Measurements from ENCODE around the gene SLC15A2.

DNA sequence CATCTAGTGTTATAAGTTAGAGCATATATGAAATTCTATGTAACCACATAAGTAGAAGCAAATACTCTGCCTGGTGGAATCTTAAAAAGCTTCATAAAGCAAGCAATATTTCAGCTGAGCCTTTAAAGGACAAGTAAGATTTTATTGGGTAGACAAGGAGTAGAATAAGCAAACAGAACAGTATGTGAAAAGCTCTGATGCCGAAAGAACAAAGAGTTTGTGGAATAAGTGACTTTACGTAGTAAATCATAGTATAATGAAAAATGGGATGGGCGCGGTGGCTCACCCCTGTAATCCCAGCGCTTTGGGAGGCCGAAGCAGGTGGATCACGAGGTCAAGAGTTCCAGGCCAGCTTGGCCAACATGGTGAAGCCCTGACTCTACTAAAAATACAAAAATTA lies 49.3 kb upstream of the SLC15A2 start:
- TF ChIP-seq, protein P1, sequence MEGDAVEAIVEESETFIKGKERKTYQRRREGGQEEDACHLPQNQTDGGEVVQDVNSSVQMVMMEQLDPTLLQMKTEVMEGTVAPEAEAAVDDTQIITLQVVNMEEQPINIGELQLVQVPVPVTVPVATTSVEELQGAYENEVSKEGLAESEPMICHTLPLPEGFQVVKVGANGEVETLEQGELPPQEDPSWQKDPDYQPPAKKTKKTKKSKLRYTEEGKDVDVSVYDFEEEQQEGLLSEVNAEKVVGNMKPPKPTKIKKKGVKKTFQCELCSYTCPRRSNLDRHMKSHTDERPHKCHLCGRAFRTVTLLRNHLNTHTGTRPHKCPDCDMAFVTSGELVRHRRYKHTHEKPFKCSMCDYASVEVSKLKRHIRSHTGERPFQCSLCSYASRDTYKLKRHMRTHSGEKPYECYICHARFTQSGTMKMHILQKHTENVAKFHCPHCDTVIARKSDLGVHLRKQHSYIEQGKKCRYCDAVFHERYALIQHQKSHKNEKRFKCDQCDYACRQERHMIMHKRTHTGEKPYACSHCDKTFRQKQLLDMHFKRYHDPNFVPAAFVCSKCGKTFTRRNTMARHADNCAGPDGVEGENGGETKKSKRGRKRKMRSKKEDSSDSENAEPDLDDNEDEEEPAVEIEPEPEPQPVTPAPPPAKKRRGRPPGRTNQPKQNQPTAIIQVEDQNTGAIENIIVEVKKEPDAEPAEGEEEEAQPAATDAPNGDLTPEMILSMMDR (IDR thresholded peaks at IDR 0.05), result no peak
- no peak for TF ChIP-seq POLR2A (IDR thresholded peaks at IDR 0.05; ENCODE audit: low read depth)
- TF ChIP-seq POLR2AphosphoS5 (IDR thresholded peaks at IDR 0.05), result no peak

All from esophagus muscularis mucosa (tissue), 3 donors.